Peyer's patch (tissue), 4 donors: ENCODE data around the gene CNTN3. TPM values are rescaled to one million over a fixed set of nuclear protein-coding genes. Genes with fewer than 3 reads are reported as not detected.

Experiments used
- DNase-seq, 3 donors: peaks; one replicate each; pipeline ENCODE4 v3.0.0-alpha.2; 2017 to 2019
- H3K27ac ChIP-seq, 4 donors: fragments of 200-600 bp; sonication (generic); one replicate each; pipeline ENCODE4 v1.5.1; 2016 to 2019
- H3K27me3 ChIP-seq, 2 donors: fragments of 200-600 bp; sonication (generic); one replicate each; pipeline ENCODE4 v1.5.1; 2019
- H3K36me3 ChIP-seq, 3 donors: fragments of 200-600 bp; sonication (generic); one replicate each; pipeline ENCODE4 v1.5.1; 2016 to 2019
- H3K4me1 ChIP-seq, 4 donors: fragments of 200-600 bp; sonication (generic); one replicate each; pipeline ENCODE4 v1.5.1; 2016 to 2019
- H3K4me3 ChIP-seq, 4 donors: fragments of 200-600 bp; sonication (generic); 1 replicate in 3 of 4; 2 replicates in 1 of 4; pipeline ENCODE4 v1.5.1; 2016 to 2019; ENCODE audit warnings: mild to moderate bottlenecking in 1 of 4
- H3K9me3 ChIP-seq, 4 donors: fragments of 200-600 bp; sonication (generic); one replicate each; pipeline ENCODE4 v1.5.1; 2016 to 2019; ENCODE audit warnings: mild to moderate bottlenecking in 1 of 4
- POLR2A ChIP-seq, 2 donors: fragments of 450-650 bp; IDR thresholded peaks; one replicate each; pipeline ENCODE4 v1.5.1; 2017; ENCODE audit warnings: antibody characterized with exemption in 2 of 2, mild to moderate bottlenecking in 2 of 2, moderate library complexity in 2 of 2
- total RNA-seq, 4 donors: library from RNA; depleted of rRNA; stranded (reverse); fragments of >200 nt; gene quantifications; one replicate each; pipeline ENCODE4 v1.1.0, GENCODE V29; 2016
- TF ChIP-seq, protein P1 (sequence below), 6 experiments: fragments of 450-650 bp in 4 of 6; fragments of 200-600 bp in 2 of 6; sonication (generic) in 1 of 6; IDR thresholded peaks; one replicate each; pipeline ENCODE4 v1.5.1; 2017 to 2019; ENCODE audit warnings: antibody characterized with exemption in 6 of 6, mild to moderate bottlenecking in 3 of 6, moderate library complexity in 1 of 6

The CNTN3 gene
- total RNA-seq, 4 donors from 2014 or later = 1.6 to 9.4 (median 4.1) TPM

DNA sequence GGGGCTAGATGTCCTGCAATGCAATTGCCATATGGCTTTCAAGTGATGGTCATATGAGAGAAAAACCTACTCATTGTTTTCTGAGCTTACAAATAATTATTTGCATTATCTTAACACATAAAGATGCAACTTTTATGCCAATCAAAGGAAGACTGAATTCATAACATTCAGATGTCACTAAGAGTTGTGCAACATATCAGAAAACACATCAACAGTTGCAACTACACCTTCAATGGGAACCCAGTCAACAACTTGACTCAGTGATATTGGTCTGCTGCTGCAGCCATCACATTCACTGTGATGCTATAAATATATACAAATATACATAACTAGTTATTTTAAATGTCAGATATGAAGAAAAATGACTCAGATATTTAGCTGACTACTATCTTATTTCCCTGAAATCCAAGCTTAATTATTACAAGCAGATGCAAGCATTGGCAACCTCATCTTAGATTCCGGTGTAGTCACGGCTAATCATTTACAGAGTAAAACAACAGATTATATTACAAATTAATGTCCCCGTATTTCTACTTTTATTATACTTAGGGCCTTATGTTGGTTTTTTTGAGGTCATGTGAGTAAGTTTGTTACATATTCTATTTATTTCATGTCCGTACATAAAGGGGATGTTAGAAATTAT is 23.7 kb downstream of the CNTN3 start:
- no peak for DNase-seq
- no peaks in the 10 kb centered on the region for H3K27me3 ChIP-seq
- H3K27ac ChIP-seq = no peak overlapping the region
- H3K4me3 ChIP-seq = no peak overlapping the region
- H3K4me1 ChIP-seq = no peaks in the 10 kb centered on the region
- H3K36me3 ChIP-seq = no peaks in the 10 kb centered on the region
- H3K9me3 ChIP-seq = no peaks in the 10 kb centered on the region
- no peak for TF ChIP-seq POLR2A (IDR thresholded peaks at IDR 0.05)
- TF ChIP-seq, protein P1, sequence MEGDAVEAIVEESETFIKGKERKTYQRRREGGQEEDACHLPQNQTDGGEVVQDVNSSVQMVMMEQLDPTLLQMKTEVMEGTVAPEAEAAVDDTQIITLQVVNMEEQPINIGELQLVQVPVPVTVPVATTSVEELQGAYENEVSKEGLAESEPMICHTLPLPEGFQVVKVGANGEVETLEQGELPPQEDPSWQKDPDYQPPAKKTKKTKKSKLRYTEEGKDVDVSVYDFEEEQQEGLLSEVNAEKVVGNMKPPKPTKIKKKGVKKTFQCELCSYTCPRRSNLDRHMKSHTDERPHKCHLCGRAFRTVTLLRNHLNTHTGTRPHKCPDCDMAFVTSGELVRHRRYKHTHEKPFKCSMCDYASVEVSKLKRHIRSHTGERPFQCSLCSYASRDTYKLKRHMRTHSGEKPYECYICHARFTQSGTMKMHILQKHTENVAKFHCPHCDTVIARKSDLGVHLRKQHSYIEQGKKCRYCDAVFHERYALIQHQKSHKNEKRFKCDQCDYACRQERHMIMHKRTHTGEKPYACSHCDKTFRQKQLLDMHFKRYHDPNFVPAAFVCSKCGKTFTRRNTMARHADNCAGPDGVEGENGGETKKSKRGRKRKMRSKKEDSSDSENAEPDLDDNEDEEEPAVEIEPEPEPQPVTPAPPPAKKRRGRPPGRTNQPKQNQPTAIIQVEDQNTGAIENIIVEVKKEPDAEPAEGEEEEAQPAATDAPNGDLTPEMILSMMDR (IDR thresholded peaks at IDR 0.05) = no peak

- Histone ChIP-seq H3K4me3 (no peak overlapping the region), H3K27me3 (no peaks in the 10 kb centered on the region)
These were observed 29.7 kb downstream of the CNTN3 start for GRCh38 chr3:74584782-74585181.

DNA sequence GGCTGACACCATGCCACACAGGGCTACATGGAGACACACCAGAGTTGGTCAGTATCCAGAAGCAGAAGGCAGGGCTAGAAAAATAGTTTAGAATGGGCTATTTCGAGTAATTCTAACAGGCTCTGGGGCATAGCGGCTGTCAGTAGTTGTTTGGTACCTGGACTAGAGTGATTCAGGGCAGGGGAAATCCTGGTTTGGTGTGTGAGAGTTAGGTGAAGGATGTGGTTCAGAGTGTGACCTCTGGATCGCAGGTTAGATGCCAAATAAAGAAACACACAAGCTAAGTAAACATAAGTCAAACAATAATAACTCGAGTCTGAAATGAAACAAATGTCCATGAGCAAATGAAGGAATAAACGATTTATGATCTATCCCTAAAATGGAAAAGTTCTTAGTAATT is 31.5 kb downstream of the CNTN3 start:
- no peaks in the 10 kb centered on the region for H3K9me3 ChIP-seq
- H3K4me3 ChIP-seq = no peak overlapping the region
- H3K27me3 ChIP-seq = no peaks in the 10 kb centered on the region
- TF ChIP-seq, protein P1 (IDR thresholded peaks at IDR 0.05) = no peak
- no peak for TF ChIP-seq POLR2A (IDR thresholded peaks at IDR 0.05)
- DNase-seq = no peak
- no peak overlapping the region for H3K27ac ChIP-seq
- no peaks in the 10 kb centered on the region for H3K36me3 ChIP-seq
- no peaks in the 10 kb centered on the region for H3K4me1 ChIP-seq

More at GRCh38 chr3:74584782-74585181, 29.7 kb downstream of the CNTN3 start:
- TF ChIP-seq POLR2A (IDR thresholded peaks at IDR 0.05) = no peak
- TF ChIP-seq, protein P1 (IDR thresholded peaks at IDR 0.05) = no peak
- no peak for DNase-seq
- no peaks in the 10 kb centered on the region for H3K4me1 ChIP-seq
- H3K27ac ChIP-seq = no peak overlapping the region
- H3K36me3 ChIP-seq = no peaks in the 10 kb centered on the region
- H3K9me3 ChIP-seq = no peaks in the 10 kb centered on the region

DNA sequence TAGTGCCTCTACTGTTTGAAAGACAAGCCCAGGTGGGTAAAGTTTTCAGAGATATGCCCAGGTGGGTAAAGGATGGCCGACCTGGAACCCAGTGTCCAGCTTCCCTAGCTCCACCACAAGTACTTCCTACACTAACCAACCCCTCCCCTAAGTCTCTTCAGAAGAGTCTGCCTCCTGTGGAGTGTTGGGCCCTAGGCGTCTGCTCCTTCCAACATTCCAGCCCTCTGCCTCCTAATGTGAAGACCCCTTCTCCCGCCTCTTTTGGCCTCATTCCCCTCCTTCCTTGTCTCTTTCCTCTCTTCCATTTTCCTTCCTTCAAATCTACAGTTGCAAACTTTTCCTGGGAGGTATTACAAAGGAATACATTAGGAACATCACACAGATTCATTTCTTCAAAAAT is 38.6 kb downstream of the CNTN3 start:
- Histone ChIP-seq H3K4me1 (no peaks in the 10 kb centered on the region), H3K36me3 (no peaks in the 10 kb centered on the region), H3K4me3 (no peak overlapping the region), H3K9me3 (no peaks in the 10 kb centered on the region), H3K27ac (no peak overlapping the region), H3K27me3 (no peaks in the 10 kb centered on the region)
- TF ChIP-seq, protein P1 (IDR thresholded peaks at IDR 0.05) = no peak
- no peak for TF ChIP-seq POLR2A (IDR thresholded peaks at IDR 0.05)
- DNase-seq = no peak

- Histone ChIP-seq H3K9me3 (no peaks in the 10 kb centered on the region), H3K4me3 (no peak overlapping the region), H3K27ac (no peak overlapping the region), H3K36me3 (no peaks in the 10 kb centered on the region), H3K4me1 (no peaks in the 10 kb centered on the region), H3K27me3 (no peaks in the 10 kb centered on the region)
- DNase-seq = no peak
- TF ChIP-seq POLR2A (IDR thresholded peaks at IDR 0.05) = no peak
- TF ChIP-seq, protein P1 (IDR thresholded peaks at IDR 0.05) = no peak
These were observed 43.3 kb downstream of the CNTN3 start for GRCh38 chr3:74571118-74571517.
